Middle frontal gyrus (tissue), 1 donor: ENCODE measurements around the gene BTRC.

Experiments used
- DNase-seq: peaks from one replicate; pipeline ENCODE4 v3.0.0-alpha.2; 2015; ENCODE audit warnings: low spot score; ENCODE audit errors: extremely low spot score

Gene BTRC

GRCh38 chr10:101565370-101565900, 211.5 kb downstream of the BTRC start:
- DNase-seq: no peak

GRCh38 chr10:101565936-101566332, 212.0 kb downstream of the BTRC start:
- DNase-seq: no peak

- DNase-seq: no peak
Observed at GRCh38 chr10:101566333-101567164, 212.6 kb downstream of the BTRC start.

GRCh38 chr10:101567165-101568006, 213.4 kb downstream of the BTRC start:
- no peak for DNase-seq

- DNase-seq: no peak
Observed at GRCh38 chr10:101568054-101568745, 214.2 kb downstream of the BTRC start.

GRCh38 chr10:101569323-101569621, 215.3 kb downstream of the BTRC start:
- no peak for DNase-seq

- peak; percentile 75 for DNase-seq
Observed at GRCh38 chr10:101569622-101570427, 215.9 kb downstream of the BTRC start.

GRCh38 chr10:101570428-101571270, 216.7 kb downstream of the BTRC start:
- no peak for DNase-seq

GRCh38 chr10:101571271-101571925, 217.4 kb downstream of the BTRC start:
- no peak for DNase-seq

GRCh38 chr10:101572126-101572525, 218.2 kb downstream of the BTRC start:
- no peak for DNase-seq

GRCh38 chr10:101572785-101573184, 218.8 kb downstream of the BTRC start:
- DNase-seq: no peak

GRCh38 chr10:101573885-101574753, 220.2 kb downstream of the BTRC start:
- DNase-seq: no peak

GRCh38 chr10:101575091-101575490, 221.1 kb downstream of the BTRC start:
- DNase-seq: no peak

GRCh38 chr10:101575580-101576210, 221.7 kb downstream of the BTRC start:
- DNase-seq: no peak

GRCh38 chr10:101576211-101576863, 222.4 kb downstream of the BTRC start:
- DNase-seq: no peak

- DNase-seq: no peak
Observed at GRCh38 chr10:101577121-101577871, 223.3 kb downstream of the BTRC start.

- no peak for DNase-seq
Observed at GRCh38 chr10:101578192-101578591, 224.2 kb downstream of the BTRC start.
